Nephron progenitor cell (in vitro differentiated cells): Measurements from ENCODE around the gene RDM1.

ENCODE experiments used
- DNase-seq: peaks from one replicate; pipeline ENCODE4 v3.0.0; 2021
- H3K27ac Mint-ChIP-seq: 2 replicates; pipeline ENCODE4 v1.8.0; 2021; ENCODE audit warnings: mild to moderate bottlenecking, moderate library complexity, mixed read lengths
- H3K27me3 Mint-ChIP-seq: 2 replicates; pipeline ENCODE4 v1.8.0; 2021; ENCODE audit warnings: mild to moderate bottlenecking, low read depth, mixed read lengths; ENCODE audit not compliant: poor library complexity
- H3K36me3 Mint-ChIP-seq: 2 replicates; pipeline ENCODE4 v1.8.0; 2021; ENCODE audit warnings: low read depth, mixed read lengths
- H3K4me1 Mint-ChIP-seq: 2 replicates; pipeline ENCODE4 v1.8.0; 2021; ENCODE audit warnings: mixed read lengths
- H3K4me3 Mint-ChIP-seq: 2 replicates; pipeline ENCODE4 v1.8.0; 2021; ENCODE audit warnings: mild to moderate bottlenecking, moderate library complexity, mixed read lengths
- H3K9me3 Mint-ChIP-seq: 2 replicates; pipeline ENCODE4 v1.8.0; 2021; ENCODE audit warnings: mild to moderate bottlenecking, moderate library complexity, mixed read lengths
- TF ChIP-seq, protein P1 (sequence below): fragments of 200-600 bp; sonication (generic); IDR thresholded peaks from 2 replicates; pipeline ENCODE4 v1.5.0; 2021; ENCODE audit warnings: antibody characterized with exemption

RDM1 gene

GRCh38 chr17:35915153-35915964, 15.2 kb downstream of the RDM1 start:
- peaks cover 7% of the 10 kb centered on the region for H3K36me3 Mint-ChIP-seq
- no peak for DNase-seq
- TF ChIP-seq, protein P1, sequence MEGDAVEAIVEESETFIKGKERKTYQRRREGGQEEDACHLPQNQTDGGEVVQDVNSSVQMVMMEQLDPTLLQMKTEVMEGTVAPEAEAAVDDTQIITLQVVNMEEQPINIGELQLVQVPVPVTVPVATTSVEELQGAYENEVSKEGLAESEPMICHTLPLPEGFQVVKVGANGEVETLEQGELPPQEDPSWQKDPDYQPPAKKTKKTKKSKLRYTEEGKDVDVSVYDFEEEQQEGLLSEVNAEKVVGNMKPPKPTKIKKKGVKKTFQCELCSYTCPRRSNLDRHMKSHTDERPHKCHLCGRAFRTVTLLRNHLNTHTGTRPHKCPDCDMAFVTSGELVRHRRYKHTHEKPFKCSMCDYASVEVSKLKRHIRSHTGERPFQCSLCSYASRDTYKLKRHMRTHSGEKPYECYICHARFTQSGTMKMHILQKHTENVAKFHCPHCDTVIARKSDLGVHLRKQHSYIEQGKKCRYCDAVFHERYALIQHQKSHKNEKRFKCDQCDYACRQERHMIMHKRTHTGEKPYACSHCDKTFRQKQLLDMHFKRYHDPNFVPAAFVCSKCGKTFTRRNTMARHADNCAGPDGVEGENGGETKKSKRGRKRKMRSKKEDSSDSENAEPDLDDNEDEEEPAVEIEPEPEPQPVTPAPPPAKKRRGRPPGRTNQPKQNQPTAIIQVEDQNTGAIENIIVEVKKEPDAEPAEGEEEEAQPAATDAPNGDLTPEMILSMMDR = no peak

DNA sequence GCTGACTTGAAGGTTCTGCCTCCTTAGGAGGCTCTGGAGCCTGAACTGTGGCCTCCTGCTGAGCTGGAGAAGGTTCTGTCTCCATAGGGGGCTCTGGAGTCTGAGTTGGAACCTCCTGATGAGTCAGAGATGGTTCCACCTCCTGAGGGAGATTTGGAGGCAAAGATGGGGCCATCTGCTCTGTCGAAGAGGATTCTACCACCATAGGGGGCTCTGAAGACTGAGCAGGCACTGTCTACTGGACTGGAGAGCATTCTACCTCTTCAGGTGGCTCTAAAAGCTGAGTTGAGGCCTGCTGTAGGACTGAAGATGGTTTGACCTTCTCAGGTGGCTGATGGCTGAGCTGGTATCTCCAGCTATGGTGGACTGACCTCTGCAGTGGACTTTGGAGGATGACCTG, 16.2 kb downstream of the RDM1 start:
- H3K27me3 Mint-ChIP-seq = peaks cover 14% of the 10 kb centered on the region
- peaks cover 7% of the 10 kb centered on the region for H3K36me3 Mint-ChIP-seq
- TF ChIP-seq, protein P1 = no peak
- no peak for DNase-seq
- H3K27ac Mint-ChIP-seq = no peak overlapping the region
- no peaks in the 10 kb centered on the region for H3K4me1 Mint-ChIP-seq
- peaks cover 35% of the 10 kb centered on the region for H3K9me3 Mint-ChIP-seq
- H3K4me3 Mint-ChIP-seq = no peak overlapping the region

More at GRCh38 chr17:35915153-35915964, 15.2 kb downstream of the RDM1 start:
- Mint-ChIP-seq H3K4me1 (no peaks in the 10 kb centered on the region), H3K27me3 (peaks cover 5% of the 10 kb centered on the region), H3K4me3 (no peak overlapping the region), H3K9me3 (peaks cover 39% of the 10 kb centered on the region), H3K27ac (no peak overlapping the region)

DNA sequence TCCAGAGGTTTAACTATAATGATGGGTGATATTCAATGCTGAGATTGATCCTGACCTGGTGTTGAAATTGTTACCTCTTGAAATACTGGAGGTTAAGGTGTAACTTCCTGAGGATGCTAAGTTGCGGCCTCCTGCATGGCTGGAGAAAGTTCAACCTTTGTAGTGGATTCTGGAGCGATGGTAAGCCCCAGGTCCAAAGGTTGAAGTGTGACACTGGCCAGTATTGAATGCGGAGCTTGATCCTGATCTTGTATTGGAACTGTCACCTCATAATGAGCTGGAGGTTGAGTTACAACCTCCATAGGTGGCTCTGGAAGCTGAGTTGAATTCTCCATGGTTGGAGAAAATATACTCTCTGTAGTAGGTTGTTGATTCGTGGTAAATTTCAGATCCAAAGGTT, 17.0 kb downstream of the RDM1 start:
- no peak for DNase-seq
- TF ChIP-seq, protein P1 = no peak
- H3K4me1 Mint-ChIP-seq = no peaks in the 10 kb centered on the region

GRCh38 chr17:35912942-35913341, 17.6 kb downstream of the RDM1 start:
- Mint-ChIP-seq H3K27me3 (peaks cover 23% of the 10 kb centered on the region), H3K4me3 (no peak overlapping the region), H3K9me3 (peaks cover 36% of the 10 kb centered on the region), H3K4me1 (no peaks in the 10 kb centered on the region), H3K36me3 (no peaks in the 10 kb centered on the region), H3K27ac (no peak overlapping the region)
- DNase-seq = no peak
- TF ChIP-seq, protein P1 = no peak

More for the DNA sequence above, 17.0 kb downstream of the RDM1 start:
- Mint-ChIP-seq H3K4me3 (no peak overlapping the region), H3K27ac (no peak overlapping the region), H3K27me3 (peaks cover 19% of the 10 kb centered on the region), H3K36me3 (peaks cover 7% of the 10 kb centered on the region), H3K9me3 (peaks cover 42% of the 10 kb centered on the region)

GRCh38 chr17:35912339-35912912, 18.1 kb downstream of the RDM1 start:
- DNase-seq = no peak
- no peaks in the 10 kb centered on the region for H3K4me1 Mint-ChIP-seq
- H3K27ac Mint-ChIP-seq = no peak overlapping the region
- no peaks in the 10 kb centered on the region for H3K36me3 Mint-ChIP-seq
- peaks cover 24% of the 10 kb centered on the region for H3K27me3 Mint-ChIP-seq
- TF ChIP-seq, protein P1 = no peak
- peaks cover 35% of the 10 kb centered on the region for H3K9me3 Mint-ChIP-seq
- no peak overlapping the region for H3K4me3 Mint-ChIP-seq
